Measurements from ENCODE around the gene EFHC1. TPM values are rescaled to one million over a fixed set of nuclear protein-coding genes. Genes with fewer than 3 reads are reported as not detected.

Gene EFHC1
- total RNA-seq, 4 donors from 2014 or later = 0.46 to 9.3 (median 1.5) TPM

GRCh38 chr6:52415917-52416628 lies 4.1 kb upstream of the EFHC1 start:
- ATAC-seq (no peak), DNase-seq (no peak)
- in situ Hi-C loops (cut with MboI; ENCODE audit: low sequenced_read_pairs in 4 of 4) (loop anchor here (5.0 to 25.0 kb wide), 7 partner anchors 79 to 571 kb away; partner anchors contain the start of genes GSTA4 (in 2 of the 4) and MCM3 (in 1 of the 4)), intact Hi-C loops (cut with DNase I; ENCODE audit: low total_unique reads) (loop anchor here (1.0 kb wide), 3 partner anchors 83 to 247 kb away; no protein-coding TSS in a partner anchor)
- Histone ChIP-seq H3K4me3 (no peak overlapping the region), H3K9me3 (no peaks in the 10 kb centered on the region), H3K36me3 (no peaks in the 10 kb centered on the region), H3K27me3 (no peaks in the 10 kb centered on the region), H3K27ac (no peak overlapping the region), H3K4me1 (peaks cover 8 to 11% of the 10 kb centered on the region in 2 donors)
- TF ChIP-seq POLR2A (IDR thresholded peaks at IDR 0.05) (no peak), CTCF (IDR thresholded peaks at IDR 0.05 in 4 of 5, conservative IDR thresholded peaks at IDR 0.05 in 1 of 5) (no peak)

- Histone ChIP-seq H3K27ac (no peak overlapping the region), H3K9me3 (no peaks in the 10 kb centered on the region), H3K4me3 (no peak overlapping the region), H3K36me3 (no peaks in the 10 kb centered on the region), H3K4me1 (peaks cover 9 to 13% of the 10 kb centered on the region in 2 donors), H3K27me3 (no peaks in the 10 kb centered on the region)
- TF ChIP-seq POLR2A (IDR thresholded peaks at IDR 0.05) (no peak), CTCF (IDR thresholded peaks at IDR 0.05 in 4 of 5, conservative IDR thresholded peaks at IDR 0.05 in 1 of 5) (peak; percentile 81 to 90 (median 83))
- DNase-seq (no peak), ATAC-seq (peak; percentile 23 to 31)
- intact Hi-C loops (cut with DNase I; ENCODE audit: low total_unique reads) = loop anchor here (1.0 kb wide), 3 partner anchors 83 to 247 kb away; no protein-coding TSS in a partner anchor
- in situ Hi-C loops (cut with MboI; ENCODE audit: low sequenced_read_pairs in 4 of 4) = loop anchor here (5.0 to 25.0 kb wide), 7 partner anchors 78 to 571 kb away; partner anchors contain the start of genes GSTA4 (in 2 of the 4) and MCM3 (in 1 of the 4)
These were observed 3.5 kb upstream of the EFHC1 start for GRCh38 chr6:52416629-52417151.

GRCh38 chr6:52417675-52418111 lies 2.4 kb upstream of the EFHC1 start:
- Histone ChIP-seq H3K9me3 (no peaks in the 10 kb centered on the region), H3K36me3 (no peaks in the 10 kb centered on the region), H3K27me3 (no peaks in the 10 kb centered on the region), H3K27ac (peak overlapping the region in 1 of 4 donors; percentile 20), H3K4me3 (no peak overlapping the region), H3K4me1 (peaks cover 9 to 13% of the 10 kb centered on the region in 2 donors)
- TF ChIP-seq POLR2A (IDR thresholded peaks at IDR 0.05) (no peak), CTCF (IDR thresholded peaks at IDR 0.05 in 4 of 5, conservative IDR thresholded peaks at IDR 0.05 in 1 of 5) (no peak)
- no peak for ATAC-seq
- DNase-seq = no peak
- in situ Hi-C loops (cut with MboI; ENCODE audit: low sequenced_read_pairs in 4 of 4) = loop anchor here (5.0 to 25.0 kb wide), 7 partner anchors 77 to 570 kb away; partner anchors contain the start of genes GSTA4 (in 2 of the 4) and MCM3 (in 1 of the 4)
- intact Hi-C loops (cut with DNase I; ENCODE audit: low total_unique reads) = no loop called here

- no peaks in the 10 kb centered on the region for H3K27me3 ChIP-seq
- no peak for ATAC-seq
- no peak overlapping the region for H3K27ac ChIP-seq
- H3K9me3 ChIP-seq = no peaks in the 10 kb centered on the region
- TF ChIP-seq POLR2A (IDR thresholded peaks at IDR 0.05) (no peak), CTCF (IDR thresholded peaks at IDR 0.05 in 4 of 5, conservative IDR thresholded peaks at IDR 0.05 in 1 of 5) (no peak)
- intact Hi-C loops (cut with DNase I; ENCODE audit: low total_unique reads) (no loop called here), in situ Hi-C loops (cut with MboI; ENCODE audit: low sequenced_read_pairs in 4 of 4) (loop anchor here (5.0 to 25.0 kb wide), 7 partner anchors 76 to 569 kb away; partner anchors contain the start of genes GSTA4 (in 2 of the 4) and MCM3 (in 1 of the 4))
- no peak for DNase-seq
- H3K4me3 ChIP-seq = no peak overlapping the region
- peaks cover 9 to 13% of the 10 kb centered on the region in 2 donors for H3K4me1 ChIP-seq
- no peaks in the 10 kb centered on the region for H3K36me3 ChIP-seq
These were observed 1.5 kb upstream of the EFHC1 start for GRCh38 chr6:52418606-52419005.
